ENCODE measurements around the gene SLC6A3. TPM values are rescaled to one million over a fixed set of nuclear protein-coding genes. Genes with fewer than 3 reads are reported as not detected.

Gene SLC6A3
- total RNA-seq, 1 donor from 2014 or later, result 0.16 TPM

DNA sequence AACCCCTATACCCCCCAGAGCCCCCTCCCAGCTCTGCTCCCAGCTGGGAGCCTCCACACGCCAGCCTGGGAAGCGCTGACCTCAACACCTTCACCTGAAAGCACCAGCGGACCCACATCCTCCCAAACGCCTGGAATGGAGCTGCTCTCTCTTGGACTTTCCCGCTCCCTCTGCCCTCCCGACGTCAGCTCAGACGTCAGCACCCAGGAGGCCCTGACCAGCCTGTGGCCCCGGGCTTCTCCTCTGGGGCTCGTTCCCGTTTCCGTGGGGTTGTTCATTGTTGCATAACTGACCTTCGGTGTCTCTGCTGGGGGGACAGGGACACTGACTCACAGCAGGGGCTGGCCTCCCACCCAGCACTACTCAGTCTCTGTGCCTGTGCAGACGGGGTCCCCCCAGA lies 35.0 kb upstream of the SLC6A3 start:
- H3K4me1 Mint-ChIP-seq, result no peaks in the 10 kb centered on the region
- no peak overlapping the region for H3K4me3 Mint-ChIP-seq
- no peak for DNase-seq (ENCODE audit: low read depth, low spot score)
- H3K27ac Mint-ChIP-seq (ENCODE audit: unreplicated experiment), result peak overlapping the region; percentile 75
- TF ChIP-seq, protein P1, sequence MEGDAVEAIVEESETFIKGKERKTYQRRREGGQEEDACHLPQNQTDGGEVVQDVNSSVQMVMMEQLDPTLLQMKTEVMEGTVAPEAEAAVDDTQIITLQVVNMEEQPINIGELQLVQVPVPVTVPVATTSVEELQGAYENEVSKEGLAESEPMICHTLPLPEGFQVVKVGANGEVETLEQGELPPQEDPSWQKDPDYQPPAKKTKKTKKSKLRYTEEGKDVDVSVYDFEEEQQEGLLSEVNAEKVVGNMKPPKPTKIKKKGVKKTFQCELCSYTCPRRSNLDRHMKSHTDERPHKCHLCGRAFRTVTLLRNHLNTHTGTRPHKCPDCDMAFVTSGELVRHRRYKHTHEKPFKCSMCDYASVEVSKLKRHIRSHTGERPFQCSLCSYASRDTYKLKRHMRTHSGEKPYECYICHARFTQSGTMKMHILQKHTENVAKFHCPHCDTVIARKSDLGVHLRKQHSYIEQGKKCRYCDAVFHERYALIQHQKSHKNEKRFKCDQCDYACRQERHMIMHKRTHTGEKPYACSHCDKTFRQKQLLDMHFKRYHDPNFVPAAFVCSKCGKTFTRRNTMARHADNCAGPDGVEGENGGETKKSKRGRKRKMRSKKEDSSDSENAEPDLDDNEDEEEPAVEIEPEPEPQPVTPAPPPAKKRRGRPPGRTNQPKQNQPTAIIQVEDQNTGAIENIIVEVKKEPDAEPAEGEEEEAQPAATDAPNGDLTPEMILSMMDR (conservative IDR thresholded peaks at IDR 0.05), result no peak
- no peaks in the 10 kb centered on the region for H3K36me3 Mint-ChIP-seq (ENCODE audit: low read depth)
- no peaks in the 10 kb centered on the region for H3K27me3 Mint-ChIP-seq (ENCODE audit: low read depth)
- no peaks in the 10 kb centered on the region for H3K9me3 Mint-ChIP-seq

DNA sequence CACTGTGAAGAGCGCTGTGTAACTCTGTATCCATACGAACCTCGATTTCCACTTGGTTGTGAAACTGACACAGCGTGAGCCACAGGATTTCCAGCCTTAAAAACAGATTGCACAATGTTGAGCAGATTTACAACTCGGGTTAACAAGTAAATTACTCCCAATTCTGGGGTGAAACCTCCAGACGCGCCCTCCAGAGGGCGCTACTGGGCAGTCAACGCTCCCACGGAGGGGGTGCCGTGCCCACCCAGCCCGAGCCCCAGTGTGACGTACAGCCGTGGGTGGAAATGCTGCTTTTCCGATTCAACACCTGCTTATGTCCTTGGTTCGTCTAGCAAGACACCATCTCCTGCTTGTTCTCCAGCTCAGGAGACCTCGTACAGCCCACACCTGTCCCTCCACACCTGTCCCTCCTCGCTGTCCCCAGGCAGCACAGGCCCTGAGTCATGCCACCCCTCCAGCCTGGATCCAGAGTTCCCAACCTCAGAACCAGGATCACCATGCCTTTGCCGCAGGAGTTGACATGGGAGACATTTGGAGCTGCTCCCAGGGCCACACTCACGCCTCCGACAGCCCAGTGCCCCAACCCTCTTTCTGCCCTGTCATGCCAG lies 34.4 kb upstream of the SLC6A3 start:
- Mint-ChIP-seq H3K27ac (ENCODE audit: unreplicated experiment) (peak overlapping the region; percentile 71), H3K9me3 (no peaks in the 10 kb centered on the region), H3K27me3 (ENCODE audit: low read depth) (no peaks in the 10 kb centered on the region), H3K4me3 (no peak overlapping the region), H3K4me1 (no peaks in the 10 kb centered on the region), H3K36me3 (ENCODE audit: low read depth) (no peaks in the 10 kb centered on the region)
- peak; percentile 34 for DNase-seq (ENCODE audit: low read depth, low spot score)
- TF ChIP-seq, protein P1 (conservative IDR thresholded peaks at IDR 0.05), result peak; percentile 74

DNA sequence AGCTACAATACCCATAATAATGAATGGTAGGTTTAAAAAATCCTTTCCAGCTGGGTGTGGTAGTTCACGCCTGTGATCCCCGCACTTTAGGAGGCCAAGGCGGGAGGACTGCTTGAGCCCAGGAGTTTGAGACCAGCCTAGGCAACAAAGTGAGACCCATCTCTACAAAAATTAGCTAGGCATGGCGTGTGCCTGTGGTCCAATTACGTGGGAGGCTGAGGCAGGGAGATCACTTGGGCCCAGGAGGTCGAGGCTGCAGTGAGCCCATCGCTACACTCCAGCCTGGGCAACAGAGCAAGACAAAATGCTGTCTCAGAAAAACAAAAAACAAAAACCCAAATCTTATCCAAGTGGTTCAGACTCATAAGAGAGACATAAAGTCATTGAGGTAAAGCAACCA lies 33.8 kb upstream of the SLC6A3 start:
- H3K27me3 Mint-ChIP-seq (ENCODE audit: low read depth), result no peaks in the 10 kb centered on the region
- DNase-seq (ENCODE audit: low read depth, low spot score), result no peak
- H3K36me3 Mint-ChIP-seq (ENCODE audit: low read depth), result no peaks in the 10 kb centered on the region
- no peak overlapping the region for H3K4me3 Mint-ChIP-seq
- H3K27ac Mint-ChIP-seq (ENCODE audit: unreplicated experiment), result no peak overlapping the region
- H3K9me3 Mint-ChIP-seq, result no peaks in the 10 kb centered on the region
- no peaks in the 10 kb centered on the region for H3K4me1 Mint-ChIP-seq
- TF ChIP-seq, protein P1 (conservative IDR thresholded peaks at IDR 0.05), result no peak

DNA sequence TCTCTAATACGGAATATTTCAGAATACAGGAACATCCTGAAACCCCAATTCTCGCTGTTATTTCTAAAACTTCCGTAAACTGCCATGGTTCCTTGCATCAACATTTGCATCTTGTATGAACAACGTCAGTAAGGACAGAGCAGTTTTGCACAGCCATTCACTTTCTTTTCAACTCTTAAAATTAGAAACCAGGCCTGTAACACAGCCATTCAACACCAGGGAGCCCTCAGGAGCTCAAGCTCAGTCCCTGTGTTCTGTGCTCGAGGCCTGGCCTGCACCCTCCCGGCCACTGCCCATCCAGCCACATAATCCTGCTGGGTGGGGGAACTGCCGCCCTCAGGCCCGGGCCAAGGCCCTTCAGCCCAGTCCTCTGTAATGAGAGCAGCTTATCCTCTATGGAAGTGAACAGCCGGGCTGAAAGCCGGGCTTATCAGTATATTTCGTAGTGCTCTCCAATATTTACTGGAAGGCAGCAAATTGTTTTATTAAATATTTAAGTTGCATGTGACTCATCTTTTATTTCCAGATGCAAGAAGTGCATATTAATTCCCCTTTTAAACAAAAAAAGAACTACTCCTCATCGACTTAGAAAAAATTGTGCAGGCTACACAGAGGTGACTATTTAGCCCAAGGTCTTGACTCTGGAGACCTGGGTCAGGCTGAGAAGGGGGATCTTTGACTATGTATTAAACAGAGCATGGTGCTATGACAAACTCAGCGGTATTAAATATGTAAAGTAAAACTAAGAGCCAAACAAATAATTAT lies 33.2 kb upstream of the SLC6A3 start:
- H3K9me3 Mint-ChIP-seq, result no peaks in the 10 kb centered on the region
- no peaks in the 10 kb centered on the region for H3K36me3 Mint-ChIP-seq (ENCODE audit: low read depth)
- H3K4me1 Mint-ChIP-seq, result no peaks in the 10 kb centered on the region
- DNase-seq (ENCODE audit: low read depth, low spot score), result no peak
- peak overlapping the region; percentile 62 for H3K27ac Mint-ChIP-seq (ENCODE audit: unreplicated experiment)
- TF ChIP-seq, protein P1 (conservative IDR thresholded peaks at IDR 0.05), result no peak
- no peaks in the 10 kb centered on the region for H3K27me3 Mint-ChIP-seq (ENCODE audit: low read depth)
- no peak overlapping the region for H3K4me3 Mint-ChIP-seq

DNA sequence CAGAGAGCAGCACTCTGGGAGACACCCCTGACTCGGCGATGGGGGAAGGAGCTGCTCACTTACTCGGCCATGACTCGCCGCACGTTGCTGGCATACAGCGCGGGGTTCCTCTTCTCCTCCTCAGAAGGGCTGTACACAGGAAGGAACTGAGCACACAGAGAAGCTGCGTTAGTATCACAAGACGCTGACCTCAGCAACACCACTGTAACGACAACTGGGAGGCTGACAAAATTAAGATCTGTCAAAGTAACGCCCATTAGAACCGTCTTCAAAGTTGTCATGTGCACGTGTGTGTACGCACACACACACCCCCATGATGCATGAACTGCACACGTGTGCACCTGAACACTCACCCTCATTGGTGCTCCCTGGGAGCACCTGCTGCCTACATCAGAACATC lies 32.1 kb upstream of the SLC6A3 start:
- Mint-ChIP-seq H3K4me1 (no peaks in the 10 kb centered on the region), H3K27me3 (ENCODE audit: low read depth) (no peaks in the 10 kb centered on the region), H3K27ac (ENCODE audit: unreplicated experiment) (no peak overlapping the region), H3K9me3 (no peaks in the 10 kb centered on the region), H3K4me3 (no peak overlapping the region), H3K36me3 (ENCODE audit: low read depth) (no peaks in the 10 kb centered on the region)
- TF ChIP-seq, protein P1 (conservative IDR thresholded peaks at IDR 0.05), result no peak
- DNase-seq (ENCODE audit: low read depth, low spot score), result no peak
